Upper lobe of right lung (tissue), 1 donor: ENCODE data around the gene MBNL2. TPM values are rescaled to one million over a fixed set of nuclear protein-coding genes. Genes with fewer than 3 reads are reported as not detected.
A peak's percentile ranks its signal among the peaks of the same experiment; 100 is the strongest.

Source experiments
- ATAC-seq: fragments of 200-7000 bp; cut with Tn5 transposase; one replicate; pipeline ENCODE4 v1.9.1; 2020; ENCODE audit warnings: mild to moderate bottlenecking, moderate library complexity
- DNase-seq: peaks from one replicate; pipeline ENCODE4 v3.0.0-alpha.2; 2020
- H3K27ac ChIP-seq: fragments of 200-600 bp; one replicate; pipeline ENCODE4 v1.8.0; 2022
- H3K27me3 ChIP-seq: fragments of 200-600 bp; one replicate; pipeline ENCODE4 v1.8.0; 2022; ENCODE audit warnings: mild to moderate bottlenecking
- H3K36me3 ChIP-seq: fragments of 200-600 bp; one replicate; pipeline ENCODE4 v1.8.0; 2022
- H3K4me1 ChIP-seq: fragments of 200-600 bp; one replicate; pipeline ENCODE4 v1.8.0; 2022
- H3K4me3 ChIP-seq: fragments of 200-600 bp; one replicate; pipeline ENCODE4 v1.8.0; 2022; ENCODE audit warnings: mild to moderate bottlenecking
- H3K9me3 ChIP-seq: fragments of 200-600 bp; one replicate; pipeline ENCODE4 v1.8.0; 2022
- CTCF ChIP-seq: fragments of 200-600 bp; IDR thresholded peaks from one replicate; pipeline ENCODE4 v1.8.0; 2022; ENCODE audit warnings: antibody characterized with exemption
- intact Hi-C: fragments of 100-400 bp; cut with DNase I; formaldehyde crosslinking; loops from one replicate; pipeline ENCODE4 v1.11.0; 2022
- total RNA-seq: library from RNA; stranded (reverse); fragmentation: NEBNext Ultra II Directional; extraction: Animal tissue kit (Norgen Biotek cat#: 25700); gene quantifications from one replicate; pipeline ENCODE4 v1.2.1, GENCODE V29; 2021
- donor health status: DM: no; HTN: yes; CAD: no; lungs with severe emphysema.

The MBNL2 gene
- total RNA-seq, 1 donor from 2014 or later: 60.6 TPM

GRCh38 chr13:97390941-97391600 lies 168.9 kb downstream of the MBNL2 start:
- H3K4me1 ChIP-seq: peaks cover 3% of the 10 kb centered on the region
- ATAC-seq (no peak), DNase-seq (no peak)
- H3K9me3 ChIP-seq: no peaks in the 10 kb centered on the region
- TF ChIP-seq CTCF: no peak
- peaks cover 34% of the 10 kb centered on the region for H3K36me3 ChIP-seq
- H3K27me3 ChIP-seq: no peaks in the 10 kb centered on the region
- H3K4me3 ChIP-seq: no peak overlapping the region
- intact Hi-C loops: no loop called here
- H3K27ac ChIP-seq: no peak overlapping the region

GRCh38 chr13:97392020-97392419 lies 169.9 kb downstream of the MBNL2 start:
- no peak for TF ChIP-seq CTCF
- Histone ChIP-seq H3K27me3 (no peaks in the 10 kb centered on the region), H3K36me3 (peaks cover 34% of the 10 kb centered on the region), H3K9me3 (no peaks in the 10 kb centered on the region), H3K27ac (no peak overlapping the region), H3K4me3 (no peak overlapping the region), H3K4me1 (no peaks in the 10 kb centered on the region)
- ATAC-seq (no peak), DNase-seq (no peak)
- intact Hi-C loops: no loop called here

GRCh38 chr13:97394542-97394941 lies 172.4 kb downstream of the MBNL2 start:
- ATAC-seq: no peak
- no peak for TF ChIP-seq CTCF
- no peaks in the 10 kb centered on the region for H3K9me3 ChIP-seq

GRCh38 chr13:97395447-97396136 lies 173.5 kb downstream of the MBNL2 start:
- ATAC-seq (no peak), DNase-seq (no peak)
- TF ChIP-seq CTCF: no peak
- Histone ChIP-seq H3K36me3 (peaks cover 23% of the 10 kb centered on the region), H3K27me3 (no peaks in the 10 kb centered on the region), H3K27ac (no peak overlapping the region), H3K9me3 (no peaks in the 10 kb centered on the region), H3K4me1 (no peaks in the 10 kb centered on the region), H3K4me3 (no peak overlapping the region)
- intact Hi-C loops: no loop called here

More at GRCh38 chr13:97394542-97394941, 172.4 kb downstream of the MBNL2 start:
- Histone ChIP-seq H3K4me1 (no peaks in the 10 kb centered on the region), H3K27me3 (no peaks in the 10 kb centered on the region), H3K36me3 (peaks cover 29% of the 10 kb centered on the region), H3K4me3 (no peak overlapping the region), H3K27ac (no peak overlapping the region)
- no peak for DNase-seq
- intact Hi-C loops: no loop called here

GRCh38 chr13:97397267-97397666 lies 175.1 kb downstream of the MBNL2 start:
- DNase-seq: no peak
- no peak for TF ChIP-seq CTCF
- peaks cover 10% of the 10 kb centered on the region for H3K36me3 ChIP-seq
- no peaks in the 10 kb centered on the region for H3K27me3 ChIP-seq
- intact Hi-C loops: no loop called here
- ATAC-seq: peak; percentile 31
- H3K27ac ChIP-seq: no peak overlapping the region
- no peaks in the 10 kb centered on the region for H3K4me1 ChIP-seq
- no peaks in the 10 kb centered on the region for H3K9me3 ChIP-seq
- no peak overlapping the region for H3K4me3 ChIP-seq
